ENCODE results near the gene MISP3.
"Not testable (repeated sequence)": the region's sequence is repeated elsewhere in the genome, so short reads cannot be mapped to it uniquely, and the experiment has no call there.

Gene MISP3

GRCh38 chr19:14072535-14073260, at the start of gene MISP3:
Gene MISP3, plus strand, starts transcription at chr19:14072786. Its CDS starts 524 bp downstream, at chr19:14073310.
- peak; percentile 63 for DNase-seq

GRCh38 chr19:14023404-14024235, 49.0 kb upstream of the MISP3 start:
- no peak for DNase-seq

- DNase-seq: not testable (repeated sequence)
These were observed 45.9 kb upstream of the MISP3 start for GRCh38 chr19:14026652-14027192.

- no peak for DNase-seq
These were observed 44.6 kb upstream of the MISP3 start, which contains the start of gene RLN3 for GRCh38 chr19:14027856-14028450. Gene RLN3, plus strand, starts transcription at chr19:14028148. Its CDS starts 57 bp downstream, at chr19:14028205.

- DNase-seq: no peak
These were observed 43.7 kb upstream of the MISP3 start for GRCh38 chr19:14028901-14029300.

DNA sequence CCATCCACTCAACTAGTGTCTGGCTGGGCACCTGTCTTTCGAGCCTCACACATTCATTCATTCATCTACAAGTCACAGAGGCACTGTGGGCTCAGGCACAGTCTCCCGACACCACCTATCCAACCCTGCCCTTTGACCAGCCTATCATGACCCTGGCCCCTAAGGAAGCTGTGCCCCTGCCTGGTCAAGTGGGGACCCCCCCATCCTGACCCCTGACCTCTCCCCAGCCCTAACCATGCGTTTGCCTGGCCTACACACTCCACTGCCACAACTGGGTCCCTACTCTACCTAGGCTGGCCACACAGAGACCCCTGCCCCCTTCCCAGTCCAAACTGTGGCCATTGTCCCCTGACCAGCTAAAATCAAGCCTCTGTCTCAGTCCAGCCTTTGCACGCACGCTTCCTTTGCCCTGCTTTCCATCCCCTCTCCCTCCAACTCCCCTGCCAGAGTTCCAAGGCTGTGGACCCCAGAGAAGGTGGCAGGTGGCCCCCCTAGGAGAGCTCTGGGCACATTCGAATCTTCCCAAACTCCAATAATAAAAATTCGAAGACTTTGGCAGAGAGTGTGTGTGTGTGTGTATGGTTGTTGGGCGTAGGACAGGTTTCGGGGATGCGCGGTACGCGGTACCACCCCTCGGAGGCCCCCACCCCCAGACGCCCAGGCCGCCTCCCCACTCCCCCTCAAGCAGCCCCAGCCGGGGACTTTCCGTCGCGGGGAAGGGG, 41.4 kb upstream of the MISP3 start:
- no peak for DNase-seq

- peak; percentile 72 for DNase-seq
These were observed 40.7 kb upstream of the MISP3 start, which contains the start of gene IL27RA for GRCh38 chr19:14031719-14032480. Gene IL27RA, plus strand, starts transcription at chr19:14031762. Its CDS starts 111 bp downstream, at chr19:14031873.

DNA sequence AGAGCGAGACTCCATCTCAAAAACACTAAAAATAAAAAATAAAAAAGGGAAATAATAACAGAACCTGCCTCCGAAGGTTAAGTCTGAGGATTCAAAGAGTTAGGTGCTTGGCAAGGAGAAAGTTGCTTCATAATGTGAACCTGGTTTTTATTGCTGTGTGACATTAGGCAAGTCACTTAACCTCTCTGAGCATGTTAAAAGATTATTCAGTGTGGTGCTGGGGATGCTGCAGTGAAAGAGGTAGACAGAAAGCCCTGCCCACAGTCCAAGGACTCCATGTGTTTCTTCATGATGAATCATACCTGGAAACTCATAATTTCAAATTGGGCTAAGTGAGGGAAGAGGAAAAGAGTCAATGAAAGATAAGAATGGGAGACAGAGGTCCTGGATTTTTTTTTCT, 38.6 kb upstream of the MISP3 start:
- DNase-seq: no peak

- DNase-seq: not testable (repeated sequence)
These were observed 37.4 kb upstream of the MISP3 start for GRCh38 chr19:14035159-14035558.

GRCh38 chr19:14035706-14036105, 36.9 kb upstream of the MISP3 start:
- DNase-seq: no peak

- no peak for DNase-seq
These were observed 33.4 kb upstream of the MISP3 start for GRCh38 chr19:14039181-14039580.

GRCh38 chr19:14042659-14043608, 29.7 kb upstream of the MISP3 start:
- DNase-seq: not testable (repeated sequence)

DNA sequence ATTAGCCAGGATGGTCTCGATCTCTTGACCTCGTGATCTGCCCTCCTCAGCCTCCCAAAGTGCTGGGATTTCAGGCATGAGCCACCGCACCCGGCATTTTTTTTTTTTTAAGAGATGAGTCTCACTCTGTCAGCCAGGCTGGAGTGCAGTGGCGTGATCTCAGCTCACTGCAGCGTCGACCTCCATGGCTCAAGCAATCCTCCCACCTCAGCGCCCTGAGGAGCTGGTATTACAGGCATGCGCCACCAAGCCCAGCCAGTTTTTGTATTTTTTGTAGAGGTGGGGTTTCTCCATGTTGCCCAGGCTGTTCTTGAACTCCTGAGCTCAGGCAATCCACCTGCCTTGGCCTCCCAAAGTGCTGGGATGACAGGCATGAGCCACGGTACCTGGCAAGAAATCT, 24.7 kb upstream of the MISP3 start:
- DNase-seq: not testable (repeated sequence)

GRCh38 chr19:14048443-14049153, 24.0 kb upstream of the MISP3 start:
- no peak for DNase-seq

GRCh38 chr19:14050512-14050911, 22.1 kb upstream of the MISP3 start:
- no peak for DNase-seq

GRCh38 chr19:14050961-14051360, 21.6 kb upstream of the MISP3 start:
- DNase-seq: not testable (repeated sequence)

GRCh38 chr19:14051980-14052379, 20.6 kb upstream of the MISP3 start:
- DNase-seq: no peak

- no peak for DNase-seq
These were observed 20.1 kb upstream of the MISP3 start for GRCh38 chr19:14052470-14052869.

DNA sequence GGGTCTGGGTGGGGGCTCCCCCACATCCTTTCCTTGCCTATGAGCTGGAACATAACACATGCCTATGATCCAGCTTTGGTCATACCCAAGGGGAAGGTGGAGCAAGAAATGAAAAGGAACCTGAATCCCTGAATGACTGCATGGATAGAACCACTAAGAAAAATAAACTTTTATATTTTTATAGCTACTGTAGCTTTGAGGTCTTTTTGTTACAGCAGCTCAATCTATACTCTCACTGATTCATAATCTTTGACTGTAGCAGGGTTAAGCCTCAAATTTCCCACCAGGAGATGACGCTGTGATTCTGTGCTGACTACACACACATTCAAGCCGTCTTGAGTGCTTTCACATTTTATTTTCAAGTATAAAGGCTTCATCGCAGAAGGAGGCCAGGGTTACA, 19.6 kb upstream of the MISP3 start:
- DNase-seq: no peak

GRCh38 chr19:14053500-14053899, 19.1 kb upstream of the MISP3 start:
- DNase-seq: no peak
